CD1c-positive myeloid dendritic cell (primary cell): Measurements from ENCODE around the gene VAV1.

Source experiments
- DNase-seq: peaks from one replicate; pipeline ENCODE4 v3.0.0-alpha.2; 2016; ENCODE audit errors: extremely low spot score

Gene VAV1

GRCh38 chr19:6790194-6791128 lies 18.0 kb downstream of the VAV1 start:
- DNase-seq = no peak

GRCh38 chr19:6791237-6791636 lies 18.7 kb downstream of the VAV1 start:
- DNase-seq = no peak

DNA sequence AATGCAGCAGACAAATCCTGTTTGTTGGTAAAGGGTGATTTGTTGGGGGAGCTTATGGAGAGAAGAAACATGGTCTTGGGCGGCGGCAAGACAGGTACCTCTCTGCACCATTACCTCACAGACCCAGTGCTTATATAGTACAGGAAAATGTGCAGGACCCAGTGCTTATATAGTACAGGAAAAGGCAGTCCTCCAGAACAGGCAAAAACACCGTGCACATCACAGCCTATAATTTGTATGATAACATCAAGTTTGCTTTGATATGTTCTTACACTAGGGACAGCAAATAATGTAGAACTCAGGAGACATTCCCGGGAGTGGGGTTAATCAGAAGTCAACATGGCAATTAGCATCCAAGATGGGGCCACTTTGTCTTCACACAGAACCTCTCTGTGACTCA lies 20.9 kb downstream of the VAV1 start:
- DNase-seq = no peak

- DNase-seq = no peak
These were observed 21.5 kb downstream of the VAV1 start for GRCh38 chr19:6793973-6794372.

GRCh38 chr19:6794686-6795431 lies 22.4 kb downstream of the VAV1 start:
- peak; percentile 12 for DNase-seq

DNA sequence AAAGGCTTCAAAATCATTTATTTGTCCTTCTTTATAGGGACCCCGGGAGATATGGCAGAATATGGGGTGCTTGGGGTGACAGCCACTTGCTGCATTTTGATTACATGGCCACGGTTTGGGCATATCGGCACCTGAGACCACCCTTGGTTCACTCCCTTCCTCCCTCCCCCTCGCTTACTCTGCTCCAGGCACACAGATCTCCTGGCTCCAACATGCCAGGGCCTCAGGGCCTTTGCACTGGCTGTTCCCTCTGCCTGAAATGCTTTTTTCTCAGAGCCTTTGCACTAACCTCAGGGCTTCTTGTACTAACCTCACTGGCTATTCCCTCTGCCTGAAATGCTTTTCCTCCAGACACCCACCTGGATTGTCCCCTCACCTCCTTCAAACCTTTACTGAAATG lies 23.8 kb downstream of the VAV1 start:
- no peak for DNase-seq

- peak; percentile 81 for DNase-seq
These were observed 25.1 kb downstream of the VAV1 start for GRCh38 chr19:6797646-6798045.

DNA sequence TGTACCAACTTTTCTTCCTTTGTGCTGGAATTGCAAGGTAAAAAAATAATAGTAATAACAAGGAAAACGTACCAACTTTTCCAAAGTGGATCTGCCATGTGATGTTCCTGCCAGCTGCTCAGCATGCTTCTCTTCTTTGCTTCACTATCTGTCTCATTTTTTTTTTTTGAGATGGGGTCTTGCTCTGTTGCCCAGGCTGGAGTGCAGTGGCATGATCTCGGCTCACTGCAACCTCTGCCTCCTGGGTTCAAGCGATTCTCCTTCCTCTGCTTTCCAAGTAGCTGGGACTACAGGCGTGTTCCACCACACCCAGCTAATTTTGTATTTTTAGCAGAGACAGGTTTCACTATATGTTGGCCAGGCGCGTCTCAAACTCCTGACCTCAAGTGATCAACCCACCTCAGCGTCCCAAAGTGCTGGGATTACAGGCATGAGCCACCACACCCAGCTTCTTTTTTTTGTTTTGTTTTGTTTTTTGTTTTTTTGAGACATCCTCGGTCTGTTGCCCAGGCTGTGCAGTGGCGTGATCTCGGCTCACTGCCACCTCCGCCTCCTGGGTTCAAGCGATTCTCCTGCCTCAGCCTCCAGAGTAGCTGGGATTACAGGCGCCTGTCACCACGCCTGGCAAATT lies 27.8 kb downstream of the VAV1 start:
- DNase-seq = peak; percentile 6

- no peak for DNase-seq
These were observed 28.5 kb downstream of the VAV1 start for GRCh38 chr19:6800991-6801484.

DNA sequence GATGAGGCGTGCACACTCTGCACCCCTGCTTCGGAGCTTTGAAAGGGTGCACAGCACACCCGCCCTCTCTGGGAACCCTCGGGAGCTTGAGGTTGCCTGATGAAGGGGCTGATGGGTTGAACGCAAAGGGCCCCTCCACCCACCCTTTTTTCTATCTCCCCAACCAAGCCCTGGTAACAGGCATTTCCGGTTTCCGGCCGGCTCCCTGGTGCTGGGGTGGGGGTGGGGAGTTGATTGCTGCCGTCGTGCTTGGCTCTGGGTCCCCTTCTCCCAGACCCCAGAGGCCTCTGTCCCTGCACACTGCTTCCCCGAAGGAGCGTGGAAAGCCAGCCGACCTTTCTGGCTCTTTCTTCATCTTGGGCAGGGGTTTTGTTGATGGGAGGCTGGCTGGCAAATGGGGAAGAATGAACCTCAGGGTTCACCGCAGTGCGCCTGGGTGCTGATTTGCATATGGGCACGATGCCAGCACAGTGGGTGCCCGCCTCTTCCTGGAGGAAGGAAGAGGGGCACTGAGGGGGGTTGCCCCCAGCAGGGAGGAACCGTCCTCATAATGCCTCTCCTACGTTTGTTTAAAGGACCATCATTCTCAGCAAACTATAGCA lies 29.1 kb downstream of the VAV1 start:
- DNase-seq = peak; percentile 93

DNA sequence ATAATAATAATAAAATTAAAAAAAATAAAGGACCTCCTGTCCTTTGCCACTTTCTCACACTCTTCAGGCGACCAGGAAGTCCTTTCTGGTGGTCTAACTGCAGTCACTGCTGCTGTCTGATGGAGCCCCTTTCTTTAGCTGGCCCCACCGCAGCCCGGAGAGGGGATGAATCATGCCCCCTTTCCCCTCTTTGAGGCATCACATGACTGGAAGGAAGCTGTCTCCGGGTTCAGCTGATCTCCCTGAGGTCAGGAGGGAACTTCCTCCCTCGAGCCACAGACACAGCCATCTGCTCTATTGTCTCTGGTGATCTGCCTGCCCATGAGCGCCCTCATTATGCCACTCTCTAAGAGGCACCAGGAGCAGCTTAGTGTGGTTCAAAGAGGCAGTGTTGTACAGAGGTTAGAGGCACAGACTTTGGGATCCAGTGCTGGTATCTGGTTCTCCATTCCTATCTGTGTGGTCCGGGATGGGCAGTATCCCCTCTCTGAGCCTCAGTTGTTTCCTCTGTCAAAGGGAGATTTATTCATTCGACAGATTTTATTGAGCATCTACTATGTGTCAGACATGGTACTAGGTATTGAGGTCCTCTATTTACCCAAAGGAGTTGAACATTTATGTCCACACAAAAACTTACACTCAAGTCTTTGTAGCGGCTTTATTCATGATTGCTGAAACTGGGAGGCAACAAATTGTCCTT lies 30.0 kb downstream of the VAV1 start:
- peak; percentile 92 for DNase-seq

DNA sequence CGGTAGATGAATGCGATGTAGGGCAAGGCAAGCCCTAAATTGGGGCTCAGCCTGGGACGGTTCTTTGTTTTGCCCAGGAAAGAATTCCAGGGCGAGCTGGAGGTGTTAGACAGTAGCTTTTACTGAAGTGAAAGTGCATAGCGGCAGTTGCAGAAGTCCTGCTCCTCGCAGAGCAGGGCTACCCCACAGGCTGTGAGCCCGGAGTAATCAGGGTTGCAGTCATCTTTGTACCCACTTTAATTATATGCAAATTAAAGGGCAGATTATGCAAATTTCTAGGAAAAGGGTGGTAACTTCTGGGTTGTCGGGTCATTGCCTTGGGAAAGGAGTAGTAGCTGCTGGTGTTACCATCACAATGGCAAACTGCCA lies 30.5 kb downstream of the VAV1 start:
- DNase-seq = peak; percentile 68

- DNase-seq = no peak
These were observed 34.0 kb downstream of the VAV1 start for GRCh38 chr19:6806488-6806887.

- DNase-seq = no peak
These were observed 34.8 kb downstream of the VAV1 start for GRCh38 chr19:6807291-6807690.

DNA sequence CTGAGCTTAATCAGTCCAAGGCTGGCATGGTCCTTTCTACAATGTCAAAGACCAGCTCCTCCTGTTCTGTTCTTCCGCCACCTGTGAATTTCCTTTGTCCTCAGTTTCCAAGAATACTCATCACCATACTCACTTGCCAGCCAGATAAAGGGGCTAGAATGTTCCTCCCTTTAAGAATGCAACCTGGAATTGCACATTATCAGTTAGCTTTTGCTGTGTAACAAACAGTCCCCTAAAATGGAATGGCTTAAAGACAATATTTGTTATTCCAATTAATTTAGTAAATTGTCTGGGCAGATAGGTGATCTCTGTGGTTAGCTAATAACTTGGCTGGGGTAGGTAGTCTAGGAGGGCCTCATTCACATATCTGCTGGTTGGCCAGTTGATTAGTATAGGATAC lies 36.0 kb downstream of the VAV1 start:
- no peak for DNase-seq

- DNase-seq = no peak
These were observed 36.8 kb downstream of the VAV1 start for GRCh38 chr19:6809262-6809661.

- no peak for DNase-seq
These were observed 38.9 kb downstream of the VAV1 start for GRCh38 chr19:6811378-6811777.

DNA sequence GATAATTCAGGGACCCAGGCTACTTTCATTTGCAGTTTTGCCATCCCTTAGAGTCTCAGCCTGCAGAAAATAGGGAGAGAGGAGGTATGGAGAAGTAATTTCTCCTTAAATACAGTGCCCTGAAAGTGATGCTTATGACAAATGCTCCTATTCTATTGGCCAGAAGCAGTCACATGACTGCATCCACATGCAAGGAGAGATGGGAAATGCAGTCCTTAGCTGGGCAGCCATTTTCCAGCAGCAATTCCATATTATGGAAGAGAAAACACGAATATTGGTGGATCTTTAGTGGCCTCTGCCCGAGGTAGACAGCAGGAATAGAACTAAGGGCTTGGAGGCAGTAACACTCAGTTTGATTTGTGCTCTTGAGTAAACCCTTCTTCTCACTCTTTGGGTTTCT lies 39.4 kb downstream of the VAV1 start:
- peak; percentile 61 for DNase-seq

DNA sequence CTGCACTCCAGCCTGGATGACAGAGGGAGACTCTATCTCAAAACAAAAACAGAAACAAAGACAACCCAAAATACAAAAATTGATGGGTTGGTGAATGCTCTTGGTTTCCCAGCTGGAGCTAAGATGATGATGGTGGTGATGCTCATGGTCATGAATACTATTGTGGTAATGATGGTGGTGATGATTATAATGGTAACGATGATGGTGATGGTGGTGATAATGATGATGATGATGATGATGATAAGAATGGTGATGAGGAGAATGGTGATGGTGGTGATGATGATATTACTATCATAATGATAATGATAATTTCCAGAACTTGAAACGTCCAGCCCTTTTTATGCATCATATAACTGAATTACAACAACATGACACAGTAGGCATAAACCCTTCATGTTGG lies 40.1 kb downstream of the VAV1 start:
- DNase-seq = no peak

DNA sequence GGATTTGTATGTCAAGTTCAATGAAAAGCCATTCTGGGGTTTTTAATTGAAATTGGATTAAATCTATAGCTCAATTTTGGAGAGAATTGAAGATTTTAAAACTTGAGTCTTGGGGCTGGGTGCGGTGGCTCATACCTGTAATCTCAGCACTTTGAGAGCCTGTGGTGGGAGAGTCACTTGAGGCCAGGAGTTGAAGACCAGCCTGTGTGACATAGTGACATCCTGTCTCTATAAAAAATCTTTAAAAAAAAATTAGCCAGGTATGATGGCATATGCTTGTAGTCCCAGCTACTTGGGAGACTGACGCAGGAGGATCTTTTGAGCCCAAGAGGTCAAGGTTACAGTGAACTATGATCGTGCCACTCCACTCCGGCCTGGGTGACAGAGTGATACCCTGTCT lies 41.2 kb downstream of the VAV1 start:
- no peak for DNase-seq

DNA sequence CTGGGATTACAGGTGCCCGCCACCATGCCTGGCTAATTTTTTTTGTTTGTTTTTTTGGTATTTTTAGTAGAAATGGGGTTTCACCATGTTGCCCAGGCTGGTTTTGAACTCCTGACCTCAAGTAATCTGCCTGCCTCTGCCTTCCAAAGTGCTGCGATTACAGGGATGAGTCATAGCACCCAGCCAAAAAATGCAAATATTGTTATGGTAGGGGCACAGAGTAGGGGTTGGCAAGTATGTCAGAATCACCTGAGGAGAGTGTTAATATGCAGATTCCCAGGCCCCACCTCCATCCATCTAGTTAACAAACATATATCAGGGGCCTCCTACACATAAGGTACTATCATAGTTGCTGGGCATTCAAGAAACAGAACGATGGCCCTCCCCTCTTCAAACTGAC lies 44.7 kb downstream of the VAV1 start:
- DNase-seq = no peak
